ENCODE measurements around the gene HUNK. TPM values are rescaled to one million over a fixed set of nuclear protein-coding genes. Genes with fewer than 3 reads are reported as not detected.
"Not testable (repeated sequence)": the region's sequence is repeated elsewhere in the genome, so short reads cannot be mapped to it uniquely, and the experiment has no call there.

Gene HUNK
- total and polyA plus RNA-seq, 5 donors: 0.07 to 0.82 (median 0.37) TPM

DNA sequence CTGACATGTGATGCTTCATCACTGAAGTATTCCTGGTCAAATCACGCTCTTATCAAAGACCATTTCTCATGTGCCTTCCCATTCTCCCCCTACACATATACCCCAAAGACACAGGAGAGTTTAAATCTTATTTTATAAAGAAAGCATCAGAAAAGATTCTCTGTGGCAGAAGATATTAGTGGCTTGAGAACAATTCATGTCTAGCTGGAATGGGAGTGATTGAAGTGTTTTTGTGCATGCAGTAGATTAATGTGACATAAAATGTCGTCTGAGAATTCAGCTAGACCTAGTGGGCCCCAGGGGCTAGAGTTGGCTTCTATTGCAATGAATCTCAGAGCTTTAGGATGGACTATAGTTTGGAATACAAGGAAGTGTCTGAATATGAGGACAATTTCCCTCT is 163.9 kb downstream of the HUNK start:
- H3K4me3 ChIP-seq (ENCODE audit: low read length): no peak overlapping the region
- WGBS: 71% methylated on average over 2 of the region's 2 CpGs
- intact Hi-C loops (cut with DNase I): no loop called here
- ATAC-seq (no peak), DNase-seq (no peak)
- no peak overlapping the region for H3K27ac ChIP-seq (ENCODE audit: low read length)
- H3K4me1 ChIP-seq (ENCODE audit: control insufficient read depth, insufficient read depth, low read length): no peaks in the 10 kb centered on the region
- H3K9me3 ChIP-seq (ENCODE audit: control insufficient read depth, low read length): no peaks in the 10 kb centered on the region
- H3K27me3 ChIP-seq (ENCODE audit: control insufficient read depth, insufficient read depth): no peaks in the 10 kb centered on the region

GRCh38 chr21:32038751-32039150 is 165.9 kb downstream of the HUNK start:
- H3K4me3 ChIP-seq (ENCODE audit: low read length); ATAC-seq; intact Hi-C loops (cut with DNase I); H3K9me3 ChIP-seq (ENCODE audit: control insufficient read depth, low read length); H3K27me3 ChIP-seq (ENCODE audit: control insufficient read depth, insufficient read depth); DNase-seq; H3K27ac ChIP-seq (ENCODE audit: low read length); H3K4me1 ChIP-seq (ENCODE audit: control insufficient read depth, insufficient read depth, low read length): not testable (repeated sequence)
- WGBS: 88% methylated on average over 4 of the region's 4 CpGs

- ATAC-seq: no peak
- Histone ChIP-seq H3K4me1 (ENCODE audit: control insufficient read depth, insufficient read depth, low read length) (no peaks in the 10 kb centered on the region), H3K27ac (ENCODE audit: low read length) (no peak overlapping the region), H3K4me3 (ENCODE audit: low read length) (no peak overlapping the region), H3K27me3 (ENCODE audit: control insufficient read depth, insufficient read depth) (no peaks in the 10 kb centered on the region), H3K9me3 (ENCODE audit: control insufficient read depth, low read length) (no peaks in the 10 kb centered on the region)
- WGBS: 90% methylated on average over 10 of the region's 10 CpGs
- no peak for DNase-seq
- intact Hi-C loops (cut with DNase I): no loop called here
Observed at GRCh38 chr21:32043458-32043857, 170.6 kb downstream of the HUNK start.

DNA sequence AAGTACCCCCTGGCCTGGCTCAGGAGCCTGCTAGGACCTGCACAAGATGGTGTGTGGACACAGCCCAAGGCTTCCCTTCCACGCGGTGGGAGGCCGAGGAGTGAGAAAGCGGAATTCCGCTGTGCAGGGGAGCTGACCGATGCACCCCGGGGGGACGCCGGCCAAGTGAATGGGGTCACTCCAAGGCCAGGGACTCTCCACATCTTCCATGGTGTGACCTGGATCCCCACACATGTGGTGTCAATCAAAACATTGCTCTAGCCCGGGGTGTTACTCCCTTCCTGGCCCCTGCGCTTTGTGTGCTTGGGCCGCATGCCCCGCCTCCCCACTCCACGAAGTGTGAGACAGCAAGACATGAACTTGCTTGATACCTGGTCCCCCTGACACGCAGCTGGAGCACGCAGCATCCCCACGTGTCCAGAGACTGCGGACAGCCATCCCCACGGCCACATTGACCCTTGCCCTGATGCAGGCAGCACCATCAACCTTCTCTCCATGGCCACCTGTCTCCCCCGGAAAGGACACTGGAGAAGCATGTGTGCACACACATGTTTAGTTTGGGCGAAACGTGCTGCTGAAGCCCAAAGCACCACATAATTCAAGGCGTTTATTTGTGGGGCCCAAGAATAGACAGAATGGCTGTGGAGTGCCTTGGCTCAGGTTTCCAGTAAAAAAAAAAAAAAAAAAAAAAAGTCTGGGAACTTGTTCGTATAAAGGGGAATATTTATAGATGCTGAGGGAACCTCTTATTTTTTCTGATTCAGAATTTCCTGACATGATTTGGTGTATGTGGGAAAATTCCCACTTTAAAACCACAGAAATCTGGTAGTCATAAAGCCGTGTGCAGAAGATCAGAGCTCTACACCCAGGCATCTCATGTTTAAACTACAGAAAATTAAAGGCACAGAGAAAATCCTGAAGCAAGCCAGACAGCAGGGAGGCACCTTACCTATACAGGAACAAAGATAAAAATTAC is 171.7 kb downstream of the HUNK start:
- ATAC-seq (peak in 1 of 2 donors; percentile 40), DNase-seq (no peak)
- 78% methylated on average over 25 of the region's 25 CpGs for WGBS
- intact Hi-C loops (cut with DNase I): no loop called here
- H3K9me3 ChIP-seq (ENCODE audit: control insufficient read depth, low read length): no peaks in the 10 kb centered on the region
- H3K27me3 ChIP-seq (ENCODE audit: control insufficient read depth, insufficient read depth): no peaks in the 10 kb centered on the region
- no peak overlapping the region for H3K4me3 ChIP-seq (ENCODE audit: low read length)
- no peak overlapping the region for H3K27ac ChIP-seq (ENCODE audit: low read length)
- H3K4me1 ChIP-seq (ENCODE audit: control insufficient read depth, insufficient read depth, low read length): no peaks in the 10 kb centered on the region

DNA sequence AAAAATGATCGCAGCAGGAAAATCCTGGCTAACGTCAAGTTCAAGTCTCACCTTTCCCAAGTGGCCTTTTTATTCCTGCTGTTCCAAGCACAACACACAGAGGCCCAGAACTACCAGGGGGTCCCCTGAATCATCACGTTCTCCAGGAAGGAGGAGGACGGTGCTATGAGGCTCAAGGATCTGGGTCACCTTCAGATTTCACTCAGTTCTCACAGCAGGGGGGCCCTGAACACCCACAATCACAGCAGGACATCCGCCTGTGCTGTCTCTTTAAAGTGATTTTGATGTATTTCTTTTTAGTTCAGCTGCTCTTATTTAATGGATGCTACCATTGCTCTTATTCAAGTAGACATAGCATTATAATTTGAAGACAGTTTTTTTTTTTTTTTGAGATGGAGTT is 173.4 kb downstream of the HUNK start:
- H3K9me3 ChIP-seq (ENCODE audit: control insufficient read depth, low read length): no peaks in the 10 kb centered on the region
- intact Hi-C loops (cut with DNase I): no loop called here
- H3K27ac ChIP-seq (ENCODE audit: low read length): no peak overlapping the region
- H3K27me3 ChIP-seq (ENCODE audit: control insufficient read depth, insufficient read depth): no peaks in the 10 kb centered on the region
- WGBS: 67% methylated on average over 5 of the region's 5 CpGs
- H3K4me1 ChIP-seq (ENCODE audit: control insufficient read depth, insufficient read depth, low read length): no peaks in the 10 kb centered on the region
- ATAC-seq (no peak), DNase-seq (no peak)
- no peak overlapping the region for H3K4me3 ChIP-seq (ENCODE audit: low read length)

GRCh38 chr21:32048353-32048752 is 175.5 kb downstream of the HUNK start:
- DNase-seq (no peak), ATAC-seq (no peak)
- Histone ChIP-seq H3K27me3 (ENCODE audit: control insufficient read depth, insufficient read depth) (no peaks in the 10 kb centered on the region), H3K4me1 (ENCODE audit: control insufficient read depth, insufficient read depth, low read length) (no peaks in the 10 kb centered on the region), H3K4me3 (ENCODE audit: low read length) (no peak overlapping the region), H3K27ac (ENCODE audit: low read length) (no peak overlapping the region), H3K9me3 (ENCODE audit: control insufficient read depth, low read length) (no peaks in the 10 kb centered on the region)
- intact Hi-C loops (cut with DNase I): no loop called here
- 50% methylated on average over 4 of the region's 4 CpGs for WGBS

Other genes with a start within 250 kb of the HUNK start
- 100 to 1,000 TPM; 331 to 391 (median 359) TPM for gene SOD1, start 213.3 kb upstream of the HUNK start, total RNA-seq
- 665 TPM for gene SOD1, start 213.3 kb upstream of the HUNK start, polyA plus RNA-seq
- 10 to 100 TPM; 17.4 to 22.1 (median 20.3) TPM for gene SCAF4, start 140.9 kb upstream of the HUNK start, total RNA-seq
- 9.7 TPM for gene SCAF4, start 140.9 kb upstream of the HUNK start, polyA plus RNA-seq

All from right cardiac atrium (tissue), 5 donors.